ENCODE measurements around the gene TP53I11.

TP53I11 gene

DNA sequence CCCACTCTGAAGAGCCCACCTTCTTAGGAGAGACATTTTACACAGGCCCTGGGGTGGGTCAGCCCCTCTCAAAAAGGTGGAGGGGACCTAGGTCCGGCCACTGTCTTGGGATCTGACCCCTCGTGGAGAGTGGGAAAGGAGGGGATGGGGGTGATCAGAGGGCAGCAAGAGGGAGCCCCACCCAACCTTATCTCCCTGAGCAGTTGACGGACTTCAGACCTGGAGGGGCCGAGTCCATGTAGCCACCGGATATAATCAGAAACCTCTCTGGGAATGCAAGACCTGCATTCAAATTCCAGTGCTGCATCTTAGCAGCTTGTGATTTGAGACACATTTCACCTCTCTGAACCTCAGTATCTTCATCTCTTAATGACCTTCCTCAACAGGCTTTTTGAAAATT is 44.0 kb downstream of the TP53I11 start:
- no peak overlapping the region for H3K4ac ChIP-seq (ENCODE audit: low read depth, low read length)
- H3K36me3 ChIP-seq (ENCODE audit: control insufficient read depth in 1 of 2, insufficient read depth in 2 of 2, low read length in 2 of 2), result no peaks in the 10 kb centered on the region
- H3K4me1 ChIP-seq (ENCODE audit: control insufficient read depth in 1 of 2, insufficient read depth in 2 of 2, low read length in 2 of 2), result no peaks in the 10 kb centered on the region
- H3K27me3 ChIP-seq (ENCODE audit: insufficient read depth, low read length), result no peaks in the 10 kb centered on the region
- no peak overlapping the region for H3K14ac ChIP-seq (ENCODE audit: low read length)
- no peak overlapping the region for H3K4me3 ChIP-seq (ENCODE audit: low read depth, low read length)
- WGBS (ENCODE audit: extremely low coverage, insufficient coverage, insufficient read length), result no CpG with 5 or more reads among the region's 5 CpGs
- H3K4me2 ChIP-seq (ENCODE audit: low read length), result no peak overlapping the region
- no peak overlapping the region for H2BK12ac ChIP-seq (ENCODE audit: low read length)
- no peak overlapping the region for H2BK120ac ChIP-seq (ENCODE audit: insufficient read depth, low read length, poor library complexity)
- no peak overlapping the region for H4K8ac ChIP-seq (ENCODE audit: low read depth, low read length)
- H3K18ac ChIP-seq (ENCODE audit: low read length), result no peak overlapping the region
- no peak for DNase-seq
- no peak overlapping the region for H4K12ac ChIP-seq (ENCODE audit: low read depth, low read length)
- no peak overlapping the region for H3K27ac ChIP-seq (ENCODE audit: low read depth, low read length)
- no peak overlapping the region for H2AFZ ChIP-seq (ENCODE audit: insufficient read depth, low read length, poor library complexity)
- H3K79me1 ChIP-seq (ENCODE audit: low read length), result no peaks in the 10 kb centered on the region
- H3K9ac ChIP-seq (ENCODE audit: low read length), result no peak overlapping the region
- no peak overlapping the region for H2AK5ac ChIP-seq (ENCODE audit: low read length)
- no peaks in the 10 kb centered on the region for H3K9me3 ChIP-seq (ENCODE audit: insufficient read depth, low read depth, low read length)
- H3K23ac ChIP-seq (ENCODE audit: low read length), result no peak overlapping the region
- no peaks in the 10 kb centered on the region for H3K79me2 ChIP-seq (ENCODE audit: control insufficient read depth, insufficient read depth, low read length, poor library complexity)
- no peak overlapping the region for H2BK5ac ChIP-seq (ENCODE audit: low read depth, low read length, poor library complexity)
- H4K91ac ChIP-seq (ENCODE audit: low read depth, low read length), result no peak overlapping the region

DNA sequence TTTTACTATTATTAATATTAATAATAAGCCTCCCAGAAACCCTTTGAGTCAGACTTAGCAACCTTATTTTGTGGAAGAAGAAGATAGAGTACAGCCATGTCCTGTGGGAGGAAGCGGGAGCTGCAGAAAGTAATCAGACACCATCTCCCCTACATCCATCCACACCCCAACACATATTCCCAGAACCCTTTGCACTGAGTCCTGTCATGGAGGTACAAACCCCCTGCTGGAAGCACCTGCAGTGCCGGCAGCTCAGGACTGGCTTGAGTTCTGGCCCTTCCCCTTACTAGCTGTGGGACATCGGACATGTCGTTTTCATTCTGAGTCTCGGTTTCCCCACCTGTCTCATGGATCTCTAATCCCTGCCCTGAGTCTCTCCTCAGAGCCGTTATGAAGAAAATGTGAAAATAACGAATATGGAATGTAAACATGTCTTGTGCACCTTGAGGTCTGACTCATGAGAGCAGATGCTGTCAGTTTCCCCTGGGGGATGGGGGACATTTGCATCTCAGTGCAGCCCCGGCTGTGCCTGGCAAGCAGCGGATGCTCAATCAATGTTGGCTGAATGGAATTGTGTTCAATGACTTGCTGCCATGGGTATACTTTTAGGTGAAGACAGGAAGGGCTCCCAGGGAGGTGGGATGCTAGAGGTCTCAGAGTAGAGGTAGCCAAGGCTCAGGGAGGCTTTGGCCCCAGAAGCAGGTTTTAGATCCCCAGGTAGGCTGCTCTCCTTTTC is 45.4 kb downstream of the TP53I11 start:
- Histone ChIP-seq H2AK5ac (ENCODE audit: low read length) (no peak overlapping the region), H3K79me1 (ENCODE audit: low read length) (no peaks in the 10 kb centered on the region), H3K27me3 (ENCODE audit: insufficient read depth, low read length) (no peaks in the 10 kb centered on the region), H3K4me1 (ENCODE audit: control insufficient read depth in 1 of 2, insufficient read depth in 2 of 2, low read length in 2 of 2) (no peaks in the 10 kb centered on the region), H2BK120ac (ENCODE audit: insufficient read depth, low read length, poor library complexity) (no peak overlapping the region), H2BK12ac (ENCODE audit: low read length) (no peak overlapping the region), H3K79me2 (ENCODE audit: control insufficient read depth, insufficient read depth, low read length, poor library complexity) (no peaks in the 10 kb centered on the region), H3K9me3 (ENCODE audit: insufficient read depth, low read depth, low read length) (no peaks in the 10 kb centered on the region), H3K4me2 (ENCODE audit: low read length) (no peak overlapping the region), H2AFZ (ENCODE audit: insufficient read depth, low read length, poor library complexity) (no peak overlapping the region), H3K9ac (ENCODE audit: low read length) (no peak overlapping the region), H4K12ac (ENCODE audit: low read depth, low read length) (no peak overlapping the region), H2BK5ac (ENCODE audit: low read depth, low read length, poor library complexity) (no peak overlapping the region), H3K4me3 (ENCODE audit: low read depth, low read length) (no peak overlapping the region), H3K18ac (ENCODE audit: low read length) (no peak overlapping the region), H3K23ac (ENCODE audit: low read length) (no peak overlapping the region), H3K14ac (ENCODE audit: low read length) (no peak overlapping the region), H3K36me3 (ENCODE audit: control insufficient read depth in 1 of 2, insufficient read depth in 2 of 2, low read length in 2 of 2) (no peaks in the 10 kb centered on the region), H4K8ac (ENCODE audit: low read depth, low read length) (no peak overlapping the region), H3K27ac (ENCODE audit: low read depth, low read length) (no peak overlapping the region), H4K91ac (ENCODE audit: low read depth, low read length) (no peak overlapping the region), H3K4ac (ENCODE audit: low read depth, low read length) (no peak overlapping the region)
- WGBS (ENCODE audit: extremely low coverage, insufficient coverage, insufficient read length), result no CpG with 5 or more reads among the region's 9 CpGs
- DNase-seq, result peak in 1 of 2 donors; percentile 27

DNA sequence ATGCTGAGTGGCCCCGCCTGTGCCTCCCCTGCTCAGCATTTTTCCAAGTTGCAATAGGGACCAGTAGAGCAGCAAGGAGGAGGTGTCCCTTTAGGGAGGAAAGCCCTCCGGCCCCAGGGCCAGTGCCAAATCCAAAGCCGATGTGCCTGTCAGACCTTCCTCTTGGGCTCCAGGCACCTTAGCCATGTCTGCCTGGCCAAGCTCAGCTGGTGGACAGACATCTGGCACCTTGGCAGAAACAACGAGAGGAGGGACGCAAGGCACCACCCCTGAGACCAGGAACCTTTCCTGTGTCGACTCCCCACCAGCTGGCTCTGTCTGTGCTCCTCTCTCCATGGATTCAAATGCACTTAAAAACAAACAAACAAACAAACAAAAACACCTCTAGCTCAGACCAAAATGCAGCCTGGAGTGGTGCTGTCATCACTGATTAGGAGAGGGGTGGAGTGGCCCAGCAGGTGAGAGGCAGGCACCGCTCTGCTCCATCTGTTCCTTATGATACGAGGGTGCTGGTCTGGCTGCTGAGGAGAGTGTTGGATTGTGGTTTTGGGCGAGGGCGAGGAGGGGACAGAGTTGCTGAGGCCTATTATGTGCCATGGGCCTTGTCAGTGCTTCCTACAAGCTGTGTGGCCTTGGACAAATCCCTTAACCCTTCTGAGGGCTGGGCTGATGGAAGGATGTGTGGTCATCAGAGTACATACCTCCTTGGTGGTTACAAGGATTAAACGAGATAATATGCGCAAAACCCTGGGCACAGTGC is 46.2 kb downstream of the TP53I11 start:
- H3K9ac ChIP-seq (ENCODE audit: low read length), result no peak overlapping the region

DNA sequence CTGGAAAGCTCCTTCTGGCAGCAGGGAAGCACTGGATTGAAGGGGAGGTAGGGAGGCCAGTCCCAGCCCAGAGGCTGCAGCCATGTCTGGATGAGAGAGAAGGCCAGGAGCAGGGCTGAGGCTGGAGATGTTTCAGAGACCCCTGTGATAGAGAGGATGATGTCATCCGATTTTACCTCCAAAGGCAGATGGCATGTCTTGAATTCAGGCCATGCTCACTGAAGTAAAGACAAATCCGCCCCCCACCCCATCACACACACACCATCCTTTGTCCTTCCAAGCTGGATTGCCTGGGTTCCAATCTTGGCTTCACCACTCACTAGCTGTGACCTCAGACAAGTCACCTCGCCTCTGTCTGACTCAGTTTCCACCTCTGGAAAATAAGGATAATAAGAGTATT is 47.2 kb downstream of the TP53I11 start:
- no CpG with 5 or more reads among the region's 3 CpGs for WGBS (ENCODE audit: extremely low coverage, insufficient coverage, insufficient read length)
- H3K27me3 ChIP-seq (ENCODE audit: insufficient read depth, low read length), result no peaks in the 10 kb centered on the region
- H4K12ac ChIP-seq (ENCODE audit: low read depth, low read length), result no peak overlapping the region

More for the DNA sequence above, 46.2 kb downstream of the TP53I11 start:
- H3K14ac ChIP-seq (ENCODE audit: low read length), result no peak overlapping the region
- H3K4me1 ChIP-seq (ENCODE audit: control insufficient read depth in 1 of 2, insufficient read depth in 2 of 2, low read length in 2 of 2), result no peaks in the 10 kb centered on the region
- no peaks in the 10 kb centered on the region for H3K27me3 ChIP-seq (ENCODE audit: insufficient read depth, low read length)
- no peak overlapping the region for H4K8ac ChIP-seq (ENCODE audit: low read depth, low read length)
- no peaks in the 10 kb centered on the region for H3K9me3 ChIP-seq (ENCODE audit: insufficient read depth, low read depth, low read length)
- no peak overlapping the region for H2BK12ac ChIP-seq (ENCODE audit: low read length)
- no peak overlapping the region for H3K18ac ChIP-seq (ENCODE audit: low read length)
- H3K4me3 ChIP-seq (ENCODE audit: low read depth, low read length), result no peak overlapping the region
- no peak overlapping the region for H3K27ac ChIP-seq (ENCODE audit: low read depth, low read length)
- no CpG with 5 or more reads among the region's 12 CpGs for WGBS (ENCODE audit: extremely low coverage, insufficient coverage, insufficient read length)
- no peak overlapping the region for H3K23ac ChIP-seq (ENCODE audit: low read length)
- H3K36me3 ChIP-seq (ENCODE audit: control insufficient read depth in 1 of 2, insufficient read depth in 2 of 2, low read length in 2 of 2), result no peaks in the 10 kb centered on the region
- no peak for DNase-seq
- H3K4ac ChIP-seq (ENCODE audit: low read depth, low read length), result no peak overlapping the region
- no peak overlapping the region for H2BK5ac ChIP-seq (ENCODE audit: low read depth, low read length, poor library complexity)
- H4K91ac ChIP-seq (ENCODE audit: low read depth, low read length), result no peak overlapping the region
- H2BK120ac ChIP-seq (ENCODE audit: insufficient read depth, low read length, poor library complexity), result no peak overlapping the region
- no peak overlapping the region for H3K4me2 ChIP-seq (ENCODE audit: low read length)
- H3K79me1 ChIP-seq (ENCODE audit: low read length), result no peaks in the 10 kb centered on the region
- H4K12ac ChIP-seq (ENCODE audit: low read depth, low read length), result no peak overlapping the region
- H2AFZ ChIP-seq (ENCODE audit: insufficient read depth, low read length, poor library complexity), result no peak overlapping the region
- no peak overlapping the region for H2AK5ac ChIP-seq (ENCODE audit: low read length)
- H3K79me2 ChIP-seq (ENCODE audit: control insufficient read depth, insufficient read depth, low read length, poor library complexity), result no peaks in the 10 kb centered on the region

More for the DNA sequence above, 47.2 kb downstream of the TP53I11 start:
- Histone ChIP-seq H3K27ac (ENCODE audit: low read depth, low read length) (no peak overlapping the region), H2AFZ (ENCODE audit: insufficient read depth, low read length, poor library complexity) (no peak overlapping the region), H3K79me1 (ENCODE audit: low read length) (no peaks in the 10 kb centered on the region), H3K4ac (ENCODE audit: low read depth, low read length) (no peak overlapping the region), H3K4me2 (ENCODE audit: low read length) (no peak overlapping the region), H3K79me2 (ENCODE audit: control insufficient read depth, insufficient read depth, low read length, poor library complexity) (no peaks in the 10 kb centered on the region), H3K23ac (ENCODE audit: low read length) (no peak overlapping the region), H2BK5ac (ENCODE audit: low read depth, low read length, poor library complexity) (no peak overlapping the region), H3K14ac (ENCODE audit: low read length) (no peak overlapping the region), H2BK12ac (ENCODE audit: low read length) (no peak overlapping the region), H3K4me1 (ENCODE audit: control insufficient read depth in 1 of 2, insufficient read depth in 2 of 2, low read length in 2 of 2) (no peaks in the 10 kb centered on the region), H2AK5ac (ENCODE audit: low read length) (no peak overlapping the region), H3K4me3 (ENCODE audit: low read depth, low read length) (no peak overlapping the region), H2BK120ac (ENCODE audit: insufficient read depth, low read length, poor library complexity) (no peak overlapping the region), H3K9me3 (ENCODE audit: insufficient read depth, low read depth, low read length) (no peaks in the 10 kb centered on the region), H3K36me3 (ENCODE audit: control insufficient read depth in 1 of 2, insufficient read depth in 2 of 2, low read length in 2 of 2) (no peaks in the 10 kb centered on the region), H4K8ac (ENCODE audit: low read depth, low read length) (no peak overlapping the region), H3K9ac (ENCODE audit: low read length) (no peak overlapping the region), H3K18ac (ENCODE audit: low read length) (no peak overlapping the region), H4K91ac (ENCODE audit: low read depth, low read length) (no peak overlapping the region)
- no peak for DNase-seq
